Right lobe of liver (tissue), 6 donors: ENCODE data around the gene TBX18. TPM values are rescaled to one million over a fixed set of nuclear protein-coding genes. Genes with fewer than 3 reads are reported as not detected.

Source experiments
- ATAC-seq, 4 donors: fragments of 200-7000 bp; cut with Tn5 transposase; one replicate each; pipeline ENCODE4 v1.9.1; 2020; ENCODE audit warnings: mild to moderate bottlenecking in 4 of 4, moderate library complexity in 4 of 4
- DNase-seq, 3 donors: peaks; one replicate each; pipeline ENCODE4 v3.0.0-alpha.2; 2020
- H3K27ac ChIP-seq, 3 donors: fragments of 200-600 bp; one replicate each; pipeline ENCODE4 v1.8.0; 2022
- H3K27me3 ChIP-seq, 2 donors: fragments of 200-600 bp; one replicate each; pipeline ENCODE4 v1.8.0; 2022
- H3K36me3 ChIP-seq, 4 donors: fragments of 200-600 bp; sonication (generic) in 1 of 4; one replicate each; pipeline versions ENCODE4 v1.5.1 to v1.8.0; 2017 to 2022; ENCODE audit warnings: control low read depth in 1 of 4
- H3K4me1 ChIP-seq, 4 donors: fragments of 200-600 bp; sonication (generic) in 1 of 4; one replicate each; pipeline versions ENCODE4 v1.5.1 to v1.8.0; 2017 to 2022; ENCODE audit warnings: control low read depth in 1 of 4
- H3K4me3 ChIP-seq, 3 donors: fragments of 200-600 bp; one replicate each; pipeline ENCODE4 v1.8.0; 2022
- H3K9me3 ChIP-seq, 4 donors: fragments of 200-600 bp; sonication (generic) in 1 of 4; one replicate each; pipeline versions ENCODE4 v1.5.1 to v1.8.0; 2017 to 2022; ENCODE audit warnings: control low read depth in 1 of 4
- CTCF ChIP-seq, 4 donors: fragments of 200-600 bp in 3 of 4; fragments of 450-650 bp in 1 of 4; IDR thresholded peaks; one replicate each; pipeline versions ENCODE4 v1.5.1 to v1.8.0; 2016 to 2022; ENCODE audit warnings: antibody characterized with exemption in 4 of 4, mild to moderate bottlenecking in 2 of 4
- POLR2A ChIP-seq: fragments of 450-650 bp; IDR thresholded peaks from one replicate; pipeline ENCODE4 v1.6.1; 2017; ENCODE audit warnings: antibody characterized with exemption, mild to moderate bottlenecking
- WGBS: methylation state at CpG from one replicate; pipeline ENCODE4 v1.1.6; 2018; ENCODE audit warnings: low coverage, low lambda C conversion rate; ENCODE audit not compliant: insufficient coverage; ENCODE audit errors: missing lambda C conversion rate; 5-methylcytosine and 5-hydroxymethylcytosine counted together
- intact Hi-C, 2 donors: fragments of 100-400 bp; cut with DNase I; formaldehyde crosslinking; loops; one replicate each; pipeline versions ENCODE4 v1.11.2 to v1.14.1; 2022
- total RNA-seq, 6 experiments: library from RNA; depleted of rRNA in 2 of 6; stranded (reverse); fragments of >200 nt in 2 of 6; fragmentation: NEBNext Ultra II Directional in 3 of 6; extraction: Animal tissue kit (Norgen Biotek cat#: 25700) in 3 of 6; gene quantifications; one replicate each; pipeline versions ENCODE4 v1.1.0 to v1.2.4, GENCODE V29; 2016 to 2023
- donor health status: DM: no; HTN: yes; CAD: no.
- donor health status: DM: no; HTN: no; CAD: no.
- donor health status: DM: no; HTN: no; CAD: no.
- donor health status: DM: no; HTN: yes; CAD: no.
- donor health status: DM: no; HTN: yes; CAD: no.

TBX18 gene
- total RNA-seq, 6 experiments from 2014 or later: 0.15 to 0.87 (median 0.49) TPM; not detected in 1

DNA sequence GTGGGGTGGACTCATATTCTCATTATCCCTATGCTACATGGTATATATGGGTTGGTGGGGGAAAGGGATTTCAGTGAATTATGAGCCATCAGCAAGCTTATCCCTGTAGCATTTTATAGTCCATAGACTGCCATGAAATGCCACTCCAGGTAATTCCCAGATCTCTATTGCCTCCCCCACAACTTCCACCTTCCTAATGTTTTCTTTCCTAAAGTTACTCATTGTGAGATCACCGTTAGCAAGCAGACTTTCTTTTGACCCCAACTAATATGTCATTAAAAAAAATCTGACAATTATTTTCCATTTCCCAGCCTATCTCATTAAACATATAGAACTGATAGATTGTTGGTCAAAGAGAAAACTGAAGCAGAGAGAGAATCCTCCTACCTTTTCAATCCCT, 40.7 kb upstream of the TBX18 start:
- intact Hi-C loops: no loop called here

DNA sequence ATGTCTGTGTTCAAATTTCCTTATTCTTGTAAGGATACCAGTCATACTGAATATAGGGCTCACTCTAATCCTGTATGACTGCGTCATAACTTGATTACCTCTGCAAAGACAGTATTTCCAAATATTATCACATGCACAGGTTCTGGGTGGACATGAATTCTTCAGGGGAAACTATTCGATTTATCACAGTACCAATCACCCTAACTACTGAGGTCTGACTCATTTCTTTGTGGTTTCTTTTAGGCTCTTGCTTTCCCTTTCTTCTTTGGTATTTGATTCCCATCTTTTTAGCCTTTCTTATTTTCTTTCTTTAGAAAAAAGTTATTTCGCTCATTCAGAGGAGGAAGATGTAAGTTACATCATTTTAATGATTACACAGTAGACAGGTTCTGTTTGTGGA, 40.3 kb upstream of the TBX18 start:
- TF ChIP-seq CTCF (IDR thresholded peaks at IDR 0.05) (no peak), POLR2A (no peak)
- H3K27me3 ChIP-seq: no peaks in the 10 kb centered on the region
- DNase-seq: no peak
- no peak overlapping the region for H3K4me3 ChIP-seq
- no peak for ATAC-seq
- no peaks in the 10 kb centered on the region for H3K36me3 ChIP-seq
- intact Hi-C loops: no loop called here
- 77% methylated on average over 3 of the region's 3 CpGs for WGBS
- H3K9me3 ChIP-seq: no peaks in the 10 kb centered on the region
- H3K4me1 ChIP-seq: no peaks in the 10 kb centered on the region
- no peak overlapping the region for H3K27ac ChIP-seq

More for the DNA sequence above, 40.7 kb upstream of the TBX18 start:
- 42% methylated on average over 1 of the region's 1 CpG for WGBS
- H3K4me1 ChIP-seq: no peaks in the 10 kb centered on the region
- TF ChIP-seq CTCF (IDR thresholded peaks at IDR 0.05): no peak
- TF ChIP-seq POLR2A: no peak
- DNase-seq: no peak
- H3K9me3 ChIP-seq: no peaks in the 10 kb centered on the region
- ATAC-seq: no peak
- H3K27me3 ChIP-seq: no peaks in the 10 kb centered on the region
- H3K27ac ChIP-seq: no peak overlapping the region
- no peaks in the 10 kb centered on the region for H3K36me3 ChIP-seq
- H3K4me3 ChIP-seq: no peak overlapping the region

DNA sequence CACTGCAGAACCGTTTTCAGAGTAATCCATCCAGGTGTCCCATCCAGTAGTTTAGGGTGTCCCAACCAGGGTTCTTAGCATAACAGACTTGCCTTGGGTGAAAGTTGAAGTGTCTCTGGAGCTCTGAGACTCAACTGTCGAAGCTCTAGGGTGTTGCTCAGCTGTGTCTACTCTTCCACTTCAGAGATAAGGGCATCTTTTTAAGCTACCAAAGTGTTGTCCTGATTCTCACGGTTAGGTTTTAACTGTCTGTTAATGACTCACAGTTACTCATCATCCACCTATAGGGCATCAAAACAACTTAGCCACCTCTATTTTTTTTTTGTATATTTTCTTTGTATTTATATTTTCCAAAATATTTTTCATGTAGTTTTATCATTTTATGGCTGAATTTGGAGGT, 36.9 kb upstream of the TBX18 start:
- H3K27ac ChIP-seq: no peak overlapping the region
- DNase-seq: no peak
- TF ChIP-seq CTCF (IDR thresholded peaks at IDR 0.05) (no peak), POLR2A (no peak)
- intact Hi-C loops: no loop called here
- no peak overlapping the region for H3K4me3 ChIP-seq
- no peaks in the 10 kb centered on the region for H3K36me3 ChIP-seq
- no peaks in the 10 kb centered on the region for H3K27me3 ChIP-seq
- 65% methylated on average over 3 of the region's 3 CpGs for WGBS
- ATAC-seq: no peak
- no peaks in the 10 kb centered on the region for H3K4me1 ChIP-seq
- H3K9me3 ChIP-seq: no peaks in the 10 kb centered on the region

GRCh38 chr6:84798257-84798656, 33.9 kb upstream of the TBX18 start:
- WGBS: 36% methylated on average over 1 of the region's 1 CpG

More at GRCh38 chr6:84798257-84798656, 33.9 kb upstream of the TBX18 start:
- intact Hi-C loops: no loop called here
- DNase-seq (no peak), ATAC-seq (no peak)
- Histone ChIP-seq H3K27me3 (no peaks in the 10 kb centered on the region), H3K4me1 (no peaks in the 10 kb centered on the region), H3K36me3 (no peaks in the 10 kb centered on the region), H3K9me3 (no peaks in the 10 kb centered on the region), H3K4me3 (no peak overlapping the region), H3K27ac (no peak overlapping the region)
- TF ChIP-seq POLR2A (no peak), CTCF (IDR thresholded peaks at IDR 0.05) (no peak)
